HCT116 (cell line): Measurements from ENCODE around the gene RSRC1. TPM values are rescaled to one million over a fixed set of nuclear protein-coding genes. Genes with fewer than 3 reads are reported as not detected.
A peak's percentile ranks its signal among the peaks of the same experiment; 100 is the strongest.

Experiments used
- ATAC-seq: fragments of 200-7000 bp; cut with Tn5 transposase; 2 replicates; pipeline ENCODE4 v1.9.1; 2020; ENCODE audit warnings: mild to moderate bottlenecking, moderate library complexity
- BruUV-seq: library from RNA; stranded (reverse); fragments of 400-500 nt; replicated peaks from 2 replicates; lab custom pipeline; 2021; lab: Mats Ljungman, UMichigan
- CTCF ChIA-PET: fragments of 300-600 bp; sonication (Branson Sonifier 250); formaldehyde crosslinking; loops from one replicate; lab custom pipeline; 2021; ENCODE audit warnings: antibody characterized with exemption; lab: Charles Lee
- POLR2A ChIA-PET: fragments of 300-600, 350-600 bp; sonication (Branson Sonifier 250); formaldehyde crosslinking; loops from one replicate; lab custom pipeline; 2021; ENCODE audit warnings: antibody characterized with exemption; lab: Charles Lee
- RAD21 ChIA-PET, 2 experiments: fragments of 300-600 bp; sonication (Branson Sonifier 250); formaldehyde crosslinking; loops; one replicate each; lab custom pipeline; 2023; ENCODE audit warnings: low total read pairs in 2 of 2; ENCODE audit not compliant: uncharacterized antibody in 2 of 2, unreplicated experiment in 2 of 2, low non-redundant PET in 1 of 2; lab: Charles Lee
- DNase-seq: peaks from one replicate; pipeline ENCODE4 v3.0.0-alpha.2; 2010; ENCODE audit warnings: low read depth, low spot score
- H2AFZ ChIP-seq: fragments of 200-600 bp; shearing (Covaris generic), sonication (generic); 2 replicates; pipeline ENCODE4 v1.6.1; 2017; ENCODE audit warnings: low read depth, mixed run types, mixed read lengths, antibody characterized with exemption, low read length; ENCODE audit not compliant: poor library complexity, severe bottlenecking
- H3K27ac ChIP-seq: 2 replicates; pipeline ENCODE4 v1.5.1; 2012; ENCODE audit warnings: low read depth, low read length
- H3K27me3 ChIP-seq: fragments of 200-600 bp; sonication (generic); 2 replicates; pipeline ENCODE4 v1.6.1; 2016; ENCODE audit warnings: mixed run types, low read length, mixed read lengths; ENCODE audit not compliant: insufficient read depth
- H3K36me3 ChIP-seq, 2 experiments: fragments of 200-500 bp in 1 of 2; fragments of 200-600 bp in 1 of 2; sonication (Bioruptor generic) in 1 of 2; sonication (generic) in 1 of 2; 2 replicates each; pipeline versions ENCODE4 v1.5.1 to v1.6.1; 2014 to 2016; ENCODE audit warnings: low read length in 2 of 2, inconsistent platforms in 1 of 2, mixed read lengths in 1 of 2, mixed run types in 1 of 2; ENCODE audit not compliant: insufficient read depth in 2 of 2, control insufficient read depth in 1 of 2
- H3K4me1 ChIP-seq, 2 experiments: fragments of 200-600 bp in 1 of 2; sonication (generic) in 1 of 2; 2 replicates each; pipeline versions ENCODE4 v1.5.1 to v1.6.1; 2012 to 2017; ENCODE audit warnings: low read length in 2 of 2, inconsistent platforms in 1 of 2, mild to moderate bottlenecking in 1 of 2, mixed read lengths in 1 of 2, mixed run types in 1 of 2, moderate library complexity in 1 of 2; ENCODE audit not compliant: insufficient read depth in 2 of 2, control insufficient read depth in 1 of 2
- H3K4me2 ChIP-seq: fragments of 200-600 bp; sonication (generic); 2 replicates; pipeline ENCODE4 v1.6.1; 2017; ENCODE audit warnings: mixed run types, low read length, mixed read lengths
- H3K4me3 ChIP-seq, 2 experiments: fragments of 200-600 bp in 1 of 2; sonication (generic) in 1 of 2; replicated peaks in 1 of 2; 2 replicates each; pipeline ENCODE4 v1.5.1; 2011 to 2016; ENCODE audit warnings: low read length in 2 of 2, control low read depth in 1 of 2, low read depth in 1 of 2, mild to moderate bottlenecking in 1 of 2, mixed read lengths in 1 of 2, mixed run types in 1 of 2
- H3K79me2 ChIP-seq: fragments of 200-600 bp; sonication (generic); 2 replicates; pipeline ENCODE4 v1.6.1; 2017; ENCODE audit warnings: mild to moderate bottlenecking, mixed run types, low read length, moderate library complexity, mixed read lengths; ENCODE audit not compliant: insufficient read depth
- H3K9ac ChIP-seq: fragments of 200-600 bp; sonication (generic); 2 replicates; pipeline ENCODE4 v1.6.1; 2016; ENCODE audit warnings: low read length, mixed read lengths
- H3K9me2 ChIP-seq: fragments of 200-600 bp; sonication (generic), shearing (Covaris generic); 2 replicates; pipeline ENCODE4 v1.6.1; 2017; ENCODE audit warnings: mixed run types, mild to moderate bottlenecking, moderate library complexity; ENCODE audit not compliant: insufficient read depth
- H3K9me3 ChIP-seq, 2 experiments: fragments of 200-500 bp in 1 of 2; fragments of 200-600 bp in 1 of 2; sonication (Bioruptor generic) in 1 of 2; sonication (generic) in 1 of 2; 2 replicates each; pipeline ENCODE4 v1.6.1; 2014 to 2017; ENCODE audit warnings: low read length in 2 of 2, mixed read lengths in 2 of 2, inconsistent platforms in 1 of 2, low read depth in 1 of 2, mild to moderate bottlenecking in 1 of 2, mixed run types in 1 of 2, moderate library complexity in 1 of 2; ENCODE audit not compliant: control insufficient read depth in 1 of 2, insufficient read depth in 1 of 2
- H4K20me1 ChIP-seq: fragments of 200-600 bp; sonication (generic), shearing (Covaris generic); 2 replicates; pipeline ENCODE4 v1.6.1; 2017; ENCODE audit warnings: mixed run types, mild to moderate bottlenecking, moderate library complexity; ENCODE audit not compliant: insufficient read depth
- ATF3 ChIP-seq: IDR thresholded peaks from 2 replicates; pipeline ENCODE4 v1.6.1; 2012
- CBX3 ChIP-seq: IDR thresholded peaks from 2 replicates; pipeline ENCODE4 v1.6.1; 2012; ENCODE audit warnings: low read depth
- CEBPB ChIP-seq: IDR thresholded peaks from 2 replicates; pipeline ENCODE4 v1.6.1; 2012; ENCODE audit warnings: low read depth
- CTCF ChIP-seq, 3 experiments: fragments of 200-600 bp in 1 of 3; sonication (generic) in 1 of 3; IDR thresholded peaks in 2 of 3; conservative IDR thresholded peaks in 1 of 3; 2 replicates each; pipeline ENCODE4 v1.5.1; 2012 to 2017; ENCODE audit warnings: low read depth in 2 of 3, low read length in 2 of 3, antibody characterized with exemption in 1 of 3, borderline replicate concordance in 1 of 3, control low read depth in 1 of 3, mild to moderate bottlenecking in 1 of 3, mixed read lengths in 1 of 3, mixed run types in 1 of 3, moderate library complexity in 1 of 3; ENCODE audit not compliant: insufficient read depth in 1 of 3
- EGR1 ChIP-seq: IDR thresholded peaks from 2 replicates; pipeline ENCODE4 v1.6.1; 2012; ENCODE audit warnings: low read depth
- ELF1 ChIP-seq: IDR thresholded peaks from 2 replicates; pipeline ENCODE4 v1.6.1; 2012; ENCODE audit warnings: low read depth, borderline replicate concordance
- FOSL1 ChIP-seq: IDR thresholded peaks from 2 replicates; pipeline ENCODE4 v1.6.1; 2012; ENCODE audit warnings: low read depth
- JUND ChIP-seq: IDR thresholded peaks from 2 replicates; pipeline ENCODE4 v1.6.1; 2012
- POLR2AphosphoS5 ChIP-seq: IDR thresholded peaks from 2 replicates; pipeline ENCODE4 v1.6.1; 2011; ENCODE audit warnings: mild to moderate bottlenecking, low read depth, low read length, moderate library complexity
- REST ChIP-seq: IDR thresholded peaks from 2 replicates; pipeline ENCODE4 v1.6.1; 2012; ENCODE audit warnings: low read depth
- SP1 ChIP-seq: IDR thresholded peaks from 2 replicates; pipeline ENCODE4 v1.6.1; 2012; ENCODE audit warnings: low read depth
- SRF ChIP-seq: IDR thresholded peaks from 2 replicates; pipeline ENCODE4 v1.6.1; 2012; ENCODE audit warnings: low read depth
- ZBTB33 ChIP-seq: IDR thresholded peaks from 2 replicates; pipeline ENCODE4 v1.6.1; 2011; ENCODE audit warnings: mild to moderate bottlenecking, low read length, moderate library complexity; ENCODE audit not compliant: insufficient replicate concordance; ENCODE audit errors: extremely low read depth
- intact Hi-C: fragments of 100-400 bp; cut with micrococcal nuclease; formaldehyde crosslinking; loops from 2 replicates; pipeline ENCODE4 v1.10.0; 2022
- total RNA-seq: library from RNA; stranded (reverse); gene quantifications from one replicate; pipeline ENCODE4 v1.2.1, GENCODE V29; 2021; ENCODE audit not compliant: unreplicated experiment

Gene RSRC1
- total RNA-seq, 1 experiment from 2014 or later = 37.1 TPM

GRCh38 chr3:158127250-158128219 is 17.6 kb downstream of the RSRC1 start:
- ChIA-PET POLR2A (interaction anchor here (0.6 to 1.1 kb wide), 3 partner anchors 17 to 47 kb away, joined by 3 to 6 read pairs (median 4); partner anchors contain the start of gene RSRC1), RAD21 (no interaction called here), CTCF (no interaction called here)
- DNase-seq (no peak), ATAC-seq (peak; percentile 65)
- peaks cover 3 to 14% of the 10 kb centered on the region in 2 experiments; a peak in 3 of 4 replicates for H3K4me1 ChIP-seq
- TF ChIP-seq CEBPB (0 out of 2 replicates have a peak, but pooled peaks have one; percentile 15), ZBTB33 (no peak), CTCF (IDR thresholded peaks at IDR 0.05 in 2 of 3, conservative IDR thresholded peaks at IDR 0.05 in 1 of 3; ENCODE audit: borderline replicate concordance in 1 of 3, insufficient read depth in 1 of 3, low read depth in 2 of 3, low read length in 2 of 3) (no peak), EGR1 (no peak), JUND (peak; percentile 48), ATF3 (no peak), ELF1 (no peak), SP1 (no peak), REST (no peak), POLR2AphosphoS5 (no peak), CBX3 (0 out of 2 replicates have a peak, but pooled peaks have one; percentile 41), SRF (no peak), FOSL1 (no peak)
- BruUV-seq = no TSS peak
- no peaks in the 10 kb centered on the region for H3K9me2 ChIP-seq
- H4K20me1 ChIP-seq = peaks cover 1% of the 10 kb centered on the region; the same call in 1 of the 2 replicates
- H3K4me3 ChIP-seq = no peak overlapping the region
- H3K36me3 ChIP-seq = 0 out of 4 replicates have a peak, but pooled peaks cover 0 to 2% of the 10 kb centered on the region in 2 experiments
- H3K27me3 ChIP-seq = no peaks in the 10 kb centered on the region
- no peaks in the 10 kb centered on the region for H3K9me3 ChIP-seq
- H3K9ac ChIP-seq = no peak overlapping the region
- intact Hi-C loops = no loop called here
- peak overlapping the region; percentile 47 for H3K4me2 ChIP-seq
- peaks cover 41% of the 10 kb centered on the region for H3K79me2 ChIP-seq
- H3K27ac ChIP-seq = no peak overlapping the region; the same call in 1 of the 2 replicates
- H2AFZ ChIP-seq = no peak overlapping the region
